GM23338 (cell line): ENCODE results near the gene PDE4D. TPM values are rescaled to one million over a fixed set of nuclear protein-coding genes. Genes with fewer than 3 reads are reported as not detected.

Experiments
- ATAC-seq: fragments of 200-7000 bp; cut with Tn5 transposase; 3 replicates; pipeline ENCODE4 v1.9.1; 2020
- DNase-seq: peaks from one replicate; pipeline ENCODE4 v3.0.0-alpha.2; 2015; ENCODE audit warnings: low spot score
- H2AFZ ChIP-seq: fragments of 200-600 bp; sonication (generic); 2 replicates; pipeline ENCODE4 v1.8.0; 2016; ENCODE audit warnings: antibody characterized with exemption, mild to moderate bottlenecking, moderate library complexity
- H3F3A ChIP-seq: fragments of 200-600 bp; sonication (generic); replicated peaks from 2 replicates; pipeline ENCODE4 v1.8.0; 2017; ENCODE audit warnings: antibody characterized with exemption, mixed run types, low read depth
- H3K27ac ChIP-seq: fragments of 200-600 bp; sonication (generic); 2 replicates; pipeline ENCODE4 v1.6.1; 2016; ENCODE audit warnings: low read depth
- H3K27me3 ChIP-seq: fragments of 200-600 bp; sonication (generic); 2 replicates; pipeline ENCODE4 v1.8.0; 2016; ENCODE audit warnings: mild to moderate bottlenecking, mixed run types, moderate library complexity; ENCODE audit not compliant: insufficient read depth
- H3K36me3 ChIP-seq: fragments of 200-600 bp; sonication (generic); 2 replicates; pipeline ENCODE4 v1.8.0; 2016; ENCODE audit warnings: mild to moderate bottlenecking; ENCODE audit not compliant: insufficient read depth
- H3K4me1 ChIP-seq: fragments of 200-600 bp; sonication (generic); 2 replicates; pipeline ENCODE4 v1.8.0; 2016; ENCODE audit warnings: mild to moderate bottlenecking, moderate library complexity; ENCODE audit not compliant: insufficient read depth
- H3K4me2 ChIP-seq: fragments of 200-600 bp; sonication (generic); 2 replicates; pipeline ENCODE4 v1.7.1; 2017; ENCODE audit warnings: mixed run types
- H3K4me3 ChIP-seq: fragments of 200-600 bp; sonication (generic); 2 replicates; pipeline ENCODE4 v1.6.1; 2016; ENCODE audit warnings: mixed run types
- H3K79me2 ChIP-seq: fragments of 200-600 bp; sonication (generic); replicated peaks from 2 replicates; pipeline ENCODE4 v1.8.0; 2017; ENCODE audit warnings: mild to moderate bottlenecking; ENCODE audit not compliant: insufficient read depth
- H3K9me2 ChIP-seq: fragments of 200-600 bp; sonication (generic); 2 replicates; pipeline ENCODE4 v1.8.0; 2017; ENCODE audit not compliant: insufficient read depth
- H4K20me1 ChIP-seq: fragments of 200-600 bp; sonication (generic); replicated peaks from 2 replicates; pipeline ENCODE4 v1.8.0; 2017; ENCODE audit warnings: mild to moderate bottlenecking; ENCODE audit not compliant: insufficient read depth
- H3K27ac Mint-ChIP-seq: 2 replicates; pipeline ENCODE4 v1.8.0; 2020; ENCODE audit warnings: inconsistent platforms, mild to moderate bottlenecking, moderate library complexity, mixed read lengths
- H3K27me3 Mint-ChIP-seq: 3 replicates; pipeline ENCODE4 v1.8.0; 2022; ENCODE audit warnings: low read depth, mild to moderate bottlenecking, moderate library complexity, mixed read lengths, inconsistent platforms; ENCODE audit not compliant: insufficient read depth, poor library complexity
- H3K36me3 Mint-ChIP-seq: 3 replicates; pipeline ENCODE4 v1.8.0; 2021; ENCODE audit warnings: low read depth, mild to moderate bottlenecking, inconsistent platforms, moderate library complexity, mixed read lengths
- H3K4me1 Mint-ChIP-seq: 3 replicates; pipeline ENCODE4 v1.8.0; 2020; ENCODE audit warnings: mild to moderate bottlenecking, inconsistent platforms, mixed read lengths
- H3K4me3 Mint-ChIP-seq: 3 replicates; pipeline ENCODE4 v1.8.0; 2021; ENCODE audit warnings: moderate library complexity, mild to moderate bottlenecking, inconsistent platforms, mixed read lengths
- H3K9me3 Mint-ChIP-seq: 3 replicates; pipeline ENCODE4 v1.8.0; 2020; ENCODE audit warnings: moderate library complexity, mild to moderate bottlenecking, inconsistent platforms, mixed read lengths
- ETS1 ChIP-seq: IDR thresholded peaks from 2 replicates; pipeline ENCODE4 v1.6.1; 2016; ENCODE audit warnings: antibody characterized with exemption
- EZH2 ChIP-seq: fragments of 200-600 bp; sonication (generic); IDR thresholded peaks from one replicate; pipeline ENCODE4 v1.8.0; 2017; ENCODE audit warnings: antibody characterized with exemption, mild to moderate bottlenecking, low read depth; ENCODE audit not compliant: unreplicated experiment
- JUNB ChIP-seq: IDR thresholded peaks from one replicate; pipeline ENCODE4 v1.6.1; 2016; ENCODE audit warnings: antibody characterized with exemption; ENCODE audit not compliant: unreplicated experiment
- NANOG ChIP-seq: IDR thresholded peaks from 2 replicates; pipeline ENCODE4 v1.6.1; 2016; ENCODE audit warnings: antibody characterized with exemption, borderline replicate concordance
- REST ChIP-seq: IDR thresholded peaks from one replicate; pipeline ENCODE4 v1.6.1; 2018; ENCODE audit warnings: antibody characterized with exemption; ENCODE audit not compliant: unreplicated experiment
- ZNF331 ChIP-seq: fragments of 250-450 bp; sonication (Bioruptor Pico); IDR thresholded peaks from 2 replicates; pipeline ENCODE4 v1.5.0; 2020; ENCODE audit warnings: low read depth, mild to moderate bottlenecking, moderate library complexity
- ZNF462 ChIP-seq: fragments of 250-450 bp; sonication (Bioruptor Pico); IDR thresholded peaks from 2 replicates; pipeline ENCODE4 v1.5.0; 2020; ENCODE audit warnings: mild to moderate bottlenecking, moderate library complexity
- polyA plus RNA-seq: library from polyadenylated mRNA; unstranded; fragments of >200 nt; fragmentation: Nextera tagmentation; extraction: Ambion mirVana; gene quantifications from 2 replicates; pipeline ENCODE4 v1.2.1, GENCODE V29; 2016
- total RNA-seq: library from RNA; depleted of rRNA; stranded (reverse); fragments of >200 nt; shearing (Covaris generic); gene quantifications from 2 replicates; pipeline ENCODE4 v1.2.3, GENCODE V29; 2014

Gene PDE4D
- total and polyA plus RNA-seq, 2 experiments from 2014 or later: 2.1 to 4.7 TPM

GRCh38 chr5:59274106-59274636, 619.4 kb downstream of the PDE4D start:
- Mint-ChIP-seq H3K27ac (no peak overlapping the region), H3K36me3 (no peaks in the 10 kb centered on the region), H3K9me3 (no peaks in the 10 kb centered on the region), H3K27me3 (no peaks in the 10 kb centered on the region), H3K4me1 (peaks cover 13% of the 10 kb centered on the region), H3K4me3 (no peak overlapping the region)
- H3K4me2 ChIP-seq: no peak overlapping the region
- H4K20me1 ChIP-seq: no peaks in the 10 kb centered on the region
- ATAC-seq: no peak
- H3K4me3 ChIP-seq: no peak overlapping the region
- H3K36me3 ChIP-seq: no peaks in the 10 kb centered on the region
- no peaks in the 10 kb centered on the region for H3K27me3 ChIP-seq
- no peak overlapping the region for H2AFZ ChIP-seq
- H3K9me2 ChIP-seq: no peaks in the 10 kb centered on the region
- no peaks in the 10 kb centered on the region for H3K79me2 ChIP-seq
- no peak overlapping the region for H3K27ac ChIP-seq
- H3F3A ChIP-seq: no peaks in the 10 kb centered on the region
- no peak for TF ChIP-seq REST
- TF ChIP-seq ZNF331 (CRISPR knock-in tag): no peak
- no peak for TF ChIP-seq ZNF462 (CRISPR knock-in tag)
- TF ChIP-seq JUNB: no peak
- no peak for TF ChIP-seq EZH2
- TF ChIP-seq NANOG: no peak
- TF ChIP-seq ETS1: no peak
- no peak for DNase-seq
- peaks cover 17% of the 10 kb centered on the region; the same call in 1 of the 2 replicates for H3K4me1 ChIP-seq
